SH-SY5Y (cell line): ENCODE data around the gene GAN.

Source experiments
- GATA2 ChIP-seq: IDR thresholded peaks from 2 replicates; pipeline ENCODE4 v1.6.1; 2011; ENCODE audit warnings: mild to moderate bottlenecking, low read depth, low read length
- GATA3 ChIP-seq: IDR thresholded peaks from 2 replicates; pipeline ENCODE4 v1.6.1; 2011; ENCODE audit warnings: low read depth, mild to moderate bottlenecking, low read length, moderate library complexity

- TF ChIP-seq GATA3, result no peak
- TF ChIP-seq GATA2, result no peak
Observed at GRCh38 chr16:81286190-81286589, 28.6 kb upstream of the GAN start.
